ENCODE measurements around the gene UPF2. TPM values are rescaled to one million over a fixed set of nuclear protein-coding genes. Genes with fewer than 3 reads are reported as not detected.

UPF2 gene
- total and polyA plus RNA-seq, 2 of the 13 experiments (the other 11 are each of a cell fraction or from before 2014, with no cell fraction given), result 6.2 to 14.5 TPM

DNA sequence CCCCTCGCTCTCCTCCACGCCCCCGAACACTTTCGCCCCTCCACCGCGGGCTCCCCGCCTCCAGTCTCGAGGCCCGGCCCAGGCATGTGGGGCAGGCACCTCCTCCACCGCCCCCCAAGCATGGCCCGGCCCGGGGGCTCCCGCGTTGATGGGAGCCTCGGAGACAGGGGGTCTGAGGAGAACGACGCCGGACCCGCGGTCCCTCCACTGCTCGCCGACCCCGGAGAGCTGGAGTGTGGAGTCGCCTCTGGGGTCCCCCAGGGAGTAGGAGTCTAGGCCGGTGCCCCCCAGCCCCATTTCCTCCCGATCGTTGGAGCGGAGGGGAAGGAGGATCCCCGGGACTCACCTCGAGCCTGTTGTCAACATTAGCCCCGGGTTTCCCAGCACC lies 206 bp downstream of the UPF2 start:
- intact Hi-C loops (cut with micrococcal nuclease; ENCODE audit: unreplicated experiment), result loop anchor here (5.0 kb wide), 1 partner anchor 85 kb away; the partner anchor contains the start of gene SEC61A2
- peak overlapping the region; percentile 67 for H3K4me2 ChIP-seq (ENCODE audit: low read depth, low read length)
- FAIRE-seq (no peak), ATAC-seq (no peak; the same call in 1 of the 3 replicates), DNase-seq (ENCODE audit: low spot score) (no peak)
- H3K36me3 ChIP-seq (replicated peaks in 1 of 2; ENCODE audit: control insufficient read depth in 1 of 2, insufficient read depth in 2 of 2, low read length in 2 of 2), result no peaks in the 10 kb centered on the region
- no peaks in the 10 kb centered on the region for H3K9me3 ChIP-seq (ENCODE audit: low read length)
- WGBS (ENCODE audit: low lambda C conversion rate), result 0% methylated on average over 16 of the region's 31 CpGs
- in situ Hi-C loops (cut with HindIII; ENCODE audit: extremely low pct_ligation_motif_present, low pct_unique_long_range_greater_than_20kb), result no loop called here
- H4K20me1 ChIP-seq (ENCODE audit: insufficient read depth, low read length), result no peaks in the 10 kb centered on the region
- peaks cover 35% of the 10 kb centered on the region for H3K4me1 ChIP-seq (ENCODE audit: insufficient read depth, low read length)
- H3K9ac ChIP-seq (ENCODE audit: insufficient read depth, low read depth, low read length), result peak overlapping the region; percentile 99
- peak overlapping the region; percentile 77 to 96 (median 95) for H3K4me3 ChIP-seq (replicated peaks in 1 of 3; ENCODE audit: insufficient read depth in 1 of 3, low read depth in 2 of 3, low read length in 3 of 3)
- CTCF ChIA-PET (ENCODE audit: low intra/inter-chr PET ratio, low total read pairs), result no interaction called here
- peak overlapping the region; percentile 99 for H3K27ac ChIP-seq (ENCODE audit: extremely low read length, insufficient read depth, low read length)
- H3K79me2 ChIP-seq (ENCODE audit: insufficient read depth, low read length), result peaks cover 44% of the 10 kb centered on the region
- H2AFZ ChIP-seq (ENCODE audit: low read length), result no peak overlapping the region
- POLR2A ChIA-PET, result interaction anchor here (0.8 to 2.6 kb wide), 14 partner anchors 9 to 343 kb away, joined by 3 to 43 read pairs (median 4); partner anchors contain the start of genes CDC123, DHTKD1 and NUDT5
- BruUV-seq (replicated peaks), result no TSS peak
- H3K27me3 ChIP-seq (ENCODE audit: control insufficient read depth in 1 of 2, insufficient read depth in 2 of 2, low read length in 2 of 2), result no peaks in the 10 kb centered on the region; a peak in 1 of 5 replicates
- no peak for TF ChIP-seq HOXA7 (CRISPR knock-in tag; IDR thresholded peaks at IDR 0.05)
- no peak; the same call in 1 of the 2 replicates for TF ChIP-seq HOXA5 (CRISPR knock-in tag; IDR thresholded peaks at IDR 0.05)
- 0 out of 2 replicates have a peak, but pooled peaks have one; percentile 63 for TF ChIP-seq PCBP1 (IDR thresholded peaks at IDR 0.05; ENCODE audit: borderline replicate concordance, low read depth, low read length)
- TF ChIP-seq, protein P1, sequence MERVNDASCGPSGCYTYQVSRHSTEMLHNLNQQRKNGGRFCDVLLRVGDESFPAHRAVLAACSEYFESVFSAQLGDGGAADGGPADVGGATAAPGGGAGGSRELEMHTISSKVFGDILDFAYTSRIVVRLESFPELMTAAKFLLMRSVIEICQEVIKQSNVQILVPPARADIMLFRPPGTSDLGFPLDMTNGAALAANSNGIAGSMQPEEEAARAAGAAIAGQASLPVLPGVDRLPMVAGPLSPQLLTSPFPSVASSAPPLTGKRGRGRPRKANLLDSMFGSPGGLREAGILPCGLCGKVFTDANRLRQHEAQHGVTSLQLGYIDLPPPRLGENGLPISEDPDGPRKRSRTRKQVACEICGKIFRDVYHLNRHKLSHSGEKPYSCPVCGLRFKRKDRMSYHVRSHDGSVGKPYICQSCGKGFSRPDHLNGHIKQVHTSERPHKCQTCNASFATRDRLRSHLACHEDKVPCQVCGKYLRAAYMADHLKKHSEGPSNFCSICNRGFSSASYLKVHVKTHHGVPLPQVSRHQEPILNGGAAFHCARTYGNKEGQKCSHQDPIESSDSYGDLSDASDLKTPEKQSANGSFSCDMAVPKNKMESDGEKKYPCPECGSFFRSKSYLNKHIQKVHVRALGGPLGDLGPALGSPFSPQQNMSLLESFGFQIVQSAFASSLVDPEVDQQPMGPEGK (CRISPR knock-in tag; IDR thresholded peaks at IDR 0.05), result no peak
- TF ChIP-seq KLF11 (CRISPR knock-in tag; IDR thresholded peaks at IDR 0.05), result no peak
- TF ChIP-seq ZNF160 (CRISPR knock-in tag; IDR thresholded peaks at IDR 0.05), result no peak
- no peak for TF ChIP-seq RCOR2 (CRISPR knock-in tag; IDR thresholded peaks at IDR 0.05)
- TF ChIP-seq, protein P2, sequence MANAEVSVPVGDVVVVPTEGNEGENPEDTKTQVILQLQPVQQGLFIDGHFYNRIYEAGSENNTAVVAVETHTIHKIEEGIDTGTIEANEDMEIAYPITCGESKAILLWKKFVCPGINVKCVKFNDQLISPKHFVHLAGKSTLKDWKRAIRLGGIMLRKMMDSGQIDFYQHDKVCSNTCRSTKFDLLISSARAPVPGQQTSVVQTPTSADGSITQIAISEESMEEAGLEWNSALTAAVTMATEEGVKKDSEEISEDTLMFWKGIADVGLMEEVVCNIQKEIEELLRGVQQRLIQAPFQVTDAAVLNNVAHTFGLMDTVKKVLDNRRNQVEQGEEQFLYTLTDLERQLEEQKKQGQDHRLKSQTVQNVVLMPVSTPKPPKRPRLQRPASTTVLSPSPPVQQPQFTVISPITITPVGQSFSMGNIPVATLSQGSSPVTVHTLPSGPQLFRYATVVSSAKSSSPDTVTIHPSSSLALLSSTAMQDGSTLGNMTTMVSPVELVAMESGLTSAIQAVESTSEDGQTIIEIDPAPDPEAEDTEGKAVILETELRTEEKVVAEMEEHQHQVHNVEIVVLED (CRISPR knock-in tag; IDR thresholded peaks at IDR 0.05; ENCODE audit: borderline replicate concordance), result no peak; the same call in 1 of the 2 replicates
- TF ChIP-seq ZNF816 (CRISPR knock-in tag; IDR thresholded peaks at IDR 0.05; ENCODE audit: borderline replicate concordance), result no peak
- TF ChIP-seq, protein P3, sequence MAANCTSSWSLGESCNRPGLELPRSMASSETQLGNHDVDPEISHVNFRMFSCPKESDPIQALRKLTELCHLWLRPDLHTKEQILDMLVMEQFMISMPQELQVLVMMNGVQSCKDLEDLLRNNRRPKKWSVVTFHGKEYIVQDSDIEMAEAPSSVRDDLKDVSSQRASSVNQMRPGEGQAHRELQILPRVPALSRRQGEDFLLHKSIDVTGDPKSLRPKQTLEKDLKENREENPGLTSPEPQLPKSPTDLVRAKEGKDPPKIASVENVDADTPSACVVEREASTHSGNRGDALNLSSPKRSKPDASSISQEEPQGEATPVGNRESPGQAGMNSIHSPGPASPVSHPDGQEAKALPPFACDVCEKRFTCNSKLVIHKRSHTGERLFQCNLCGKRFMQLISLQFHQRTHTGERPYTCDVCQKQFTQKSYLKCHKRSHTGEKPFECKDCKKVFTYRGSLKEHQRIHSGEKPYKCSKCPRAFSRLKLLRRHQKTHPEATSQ (CRISPR knock-in tag; IDR thresholded peaks at IDR 0.05; ENCODE audit: borderline replicate concordance), result no peak
- TF ChIP-seq ZNF766 (CRISPR knock-in tag; IDR thresholded peaks at IDR 0.05; ENCODE audit: borderline replicate concordance), result no peak
- TF ChIP-seq, protein P4, sequence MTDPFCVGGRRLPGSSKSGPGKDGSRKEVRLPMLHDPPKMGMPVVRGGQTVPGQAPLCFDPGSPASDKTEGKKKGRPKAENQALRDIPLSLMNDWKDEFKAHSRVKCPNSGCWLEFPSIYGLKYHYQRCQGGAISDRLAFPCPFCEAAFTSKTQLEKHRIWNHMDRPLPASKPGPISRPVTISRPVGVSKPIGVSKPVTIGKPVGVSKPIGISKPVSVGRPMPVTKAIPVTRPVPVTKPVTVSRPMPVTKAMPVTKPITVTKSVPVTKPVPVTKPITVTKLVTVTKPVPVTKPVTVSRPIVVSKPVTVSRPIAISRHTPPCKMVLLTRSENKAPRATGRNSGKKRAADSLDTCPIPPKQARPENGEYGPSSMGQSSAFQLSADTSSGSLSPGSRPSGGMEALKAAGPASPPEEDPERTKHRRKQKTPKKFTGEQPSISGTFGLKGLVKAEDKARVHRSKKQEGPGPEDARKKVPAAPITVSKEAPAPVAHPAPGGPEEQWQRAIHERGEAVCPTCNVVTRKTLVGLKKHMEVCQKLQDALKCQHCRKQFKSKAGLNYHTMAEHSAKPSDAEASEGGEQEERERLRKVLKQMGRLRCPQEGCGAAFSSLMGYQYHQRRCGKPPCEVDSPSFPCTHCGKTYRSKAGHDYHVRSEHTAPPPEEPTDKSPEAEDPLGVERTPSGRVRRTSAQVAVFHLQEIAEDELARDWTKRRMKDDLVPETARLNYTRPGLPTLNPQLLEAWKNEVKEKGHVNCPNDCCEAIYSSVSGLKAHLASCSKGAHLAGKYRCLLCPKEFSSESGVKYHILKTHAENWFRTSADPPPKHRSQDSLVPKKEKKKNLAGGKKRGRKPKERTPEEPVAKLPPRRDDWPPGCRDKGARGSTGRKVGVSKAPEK (CRISPR knock-in tag; IDR thresholded peaks at IDR 0.05; ENCODE audit: borderline replicate concordance), result no peak
- TF ChIP-seq ARNT (IDR thresholded peaks at IDR 0.05), result no peak
- TF ChIP-seq, protein P5, sequence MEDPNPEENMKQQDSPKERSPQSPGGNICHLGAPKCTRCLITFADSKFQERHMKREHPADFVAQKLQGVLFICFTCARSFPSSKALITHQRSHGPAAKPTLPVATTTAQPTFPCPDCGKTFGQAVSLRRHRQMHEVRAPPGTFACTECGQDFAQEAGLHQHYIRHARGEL (CRISPR knock-in tag; IDR thresholded peaks at IDR 0.05), result no peak
- peak; percentile 58; the same call in 1 of the 2 replicates for TF ChIP-seq SIN3A (IDR thresholded peaks at IDR 0.05; ENCODE audit: borderline replicate concordance, low read depth, low read length)
- TF ChIP-seq ZFP37 (CRISPR knock-in tag; IDR thresholded peaks at IDR 0.05; ENCODE audit: borderline replicate concordance), result no peak; the same call in 1 of the 2 replicates
- TF ChIP-seq GTF2F1 (IDR thresholded peaks at IDR 0.05; ENCODE audit: low read length), result no peak
